ENCODE results near the gene PDLIM3.

DNA sequence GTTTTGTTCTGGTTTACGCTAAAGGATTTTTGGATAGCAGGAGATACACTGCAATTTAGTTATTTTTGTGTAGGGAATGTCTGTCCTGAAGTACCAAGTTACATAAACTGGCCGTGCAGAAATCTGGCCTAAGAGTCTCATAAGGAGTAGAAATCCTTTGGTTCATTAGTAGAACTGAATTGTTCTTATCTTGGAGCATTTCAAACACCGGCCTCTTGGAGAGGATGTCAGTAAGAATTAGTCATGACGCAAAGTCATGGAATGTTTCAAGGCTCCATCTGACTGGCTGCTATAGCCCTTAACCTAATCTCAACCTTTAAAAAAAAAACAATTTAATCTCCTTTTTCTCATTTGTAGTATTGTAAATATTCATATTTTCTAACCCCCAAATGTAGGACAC, 15.2 kb downstream of the PDLIM3 start:
- TF ChIP-seq, protein P1, sequence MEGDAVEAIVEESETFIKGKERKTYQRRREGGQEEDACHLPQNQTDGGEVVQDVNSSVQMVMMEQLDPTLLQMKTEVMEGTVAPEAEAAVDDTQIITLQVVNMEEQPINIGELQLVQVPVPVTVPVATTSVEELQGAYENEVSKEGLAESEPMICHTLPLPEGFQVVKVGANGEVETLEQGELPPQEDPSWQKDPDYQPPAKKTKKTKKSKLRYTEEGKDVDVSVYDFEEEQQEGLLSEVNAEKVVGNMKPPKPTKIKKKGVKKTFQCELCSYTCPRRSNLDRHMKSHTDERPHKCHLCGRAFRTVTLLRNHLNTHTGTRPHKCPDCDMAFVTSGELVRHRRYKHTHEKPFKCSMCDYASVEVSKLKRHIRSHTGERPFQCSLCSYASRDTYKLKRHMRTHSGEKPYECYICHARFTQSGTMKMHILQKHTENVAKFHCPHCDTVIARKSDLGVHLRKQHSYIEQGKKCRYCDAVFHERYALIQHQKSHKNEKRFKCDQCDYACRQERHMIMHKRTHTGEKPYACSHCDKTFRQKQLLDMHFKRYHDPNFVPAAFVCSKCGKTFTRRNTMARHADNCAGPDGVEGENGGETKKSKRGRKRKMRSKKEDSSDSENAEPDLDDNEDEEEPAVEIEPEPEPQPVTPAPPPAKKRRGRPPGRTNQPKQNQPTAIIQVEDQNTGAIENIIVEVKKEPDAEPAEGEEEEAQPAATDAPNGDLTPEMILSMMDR (IDR thresholded peaks at IDR 0.05) = no peak
- TF ChIP-seq EP300 (IDR thresholded peaks at IDR 0.05) (no peak), POLR2A (IDR thresholded peaks at IDR 0.05; ENCODE audit: low read depth) (no peak)

All from esophagus muscularis mucosa (tissue), 4 donors.